Measurements from ENCODE around the gene PAAF1.

DNA sequence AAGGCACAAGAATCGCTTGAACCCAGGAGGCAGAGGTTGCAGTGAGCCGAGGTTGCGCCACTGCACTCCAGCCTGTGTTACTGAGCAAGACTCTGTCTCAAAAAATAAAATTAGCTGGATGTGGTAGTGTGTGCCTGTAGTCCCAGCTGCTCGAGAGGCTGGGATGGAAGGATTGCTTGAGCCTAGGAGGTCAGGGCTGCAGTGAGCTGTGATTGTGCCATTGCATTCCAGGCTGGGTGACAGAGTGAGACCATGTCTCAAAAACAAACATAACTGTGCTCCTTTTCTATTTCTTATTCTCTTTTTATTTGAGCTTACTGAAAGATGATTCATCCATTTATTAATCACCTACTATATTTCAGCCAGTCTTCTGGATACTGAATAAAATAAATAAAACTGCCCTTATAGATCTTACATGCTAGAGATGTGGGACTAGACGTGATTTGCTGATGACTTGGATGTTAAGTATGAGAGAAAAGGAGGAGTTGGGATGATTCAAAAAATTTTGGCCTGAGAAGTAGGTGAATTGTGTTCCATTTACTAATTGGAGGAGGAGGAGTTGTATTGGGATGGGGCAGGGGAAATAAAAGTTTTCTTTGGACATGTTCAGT lies 18.0 kb downstream of the PAAF1 start:
- TF ChIP-seq, protein P1, sequence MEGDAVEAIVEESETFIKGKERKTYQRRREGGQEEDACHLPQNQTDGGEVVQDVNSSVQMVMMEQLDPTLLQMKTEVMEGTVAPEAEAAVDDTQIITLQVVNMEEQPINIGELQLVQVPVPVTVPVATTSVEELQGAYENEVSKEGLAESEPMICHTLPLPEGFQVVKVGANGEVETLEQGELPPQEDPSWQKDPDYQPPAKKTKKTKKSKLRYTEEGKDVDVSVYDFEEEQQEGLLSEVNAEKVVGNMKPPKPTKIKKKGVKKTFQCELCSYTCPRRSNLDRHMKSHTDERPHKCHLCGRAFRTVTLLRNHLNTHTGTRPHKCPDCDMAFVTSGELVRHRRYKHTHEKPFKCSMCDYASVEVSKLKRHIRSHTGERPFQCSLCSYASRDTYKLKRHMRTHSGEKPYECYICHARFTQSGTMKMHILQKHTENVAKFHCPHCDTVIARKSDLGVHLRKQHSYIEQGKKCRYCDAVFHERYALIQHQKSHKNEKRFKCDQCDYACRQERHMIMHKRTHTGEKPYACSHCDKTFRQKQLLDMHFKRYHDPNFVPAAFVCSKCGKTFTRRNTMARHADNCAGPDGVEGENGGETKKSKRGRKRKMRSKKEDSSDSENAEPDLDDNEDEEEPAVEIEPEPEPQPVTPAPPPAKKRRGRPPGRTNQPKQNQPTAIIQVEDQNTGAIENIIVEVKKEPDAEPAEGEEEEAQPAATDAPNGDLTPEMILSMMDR (IDR thresholded peaks at IDR 0.05) = no peak
- TF ChIP-seq EP300 (IDR thresholded peaks at IDR 0.05) (no peak), POLR2AphosphoS5 (IDR thresholded peaks at IDR 0.05) (no peak)

Measured in sigmoid colon (tissue), 4 donors.